ENCODE data around the gene FLRT1.

Gene FLRT1

DNA sequence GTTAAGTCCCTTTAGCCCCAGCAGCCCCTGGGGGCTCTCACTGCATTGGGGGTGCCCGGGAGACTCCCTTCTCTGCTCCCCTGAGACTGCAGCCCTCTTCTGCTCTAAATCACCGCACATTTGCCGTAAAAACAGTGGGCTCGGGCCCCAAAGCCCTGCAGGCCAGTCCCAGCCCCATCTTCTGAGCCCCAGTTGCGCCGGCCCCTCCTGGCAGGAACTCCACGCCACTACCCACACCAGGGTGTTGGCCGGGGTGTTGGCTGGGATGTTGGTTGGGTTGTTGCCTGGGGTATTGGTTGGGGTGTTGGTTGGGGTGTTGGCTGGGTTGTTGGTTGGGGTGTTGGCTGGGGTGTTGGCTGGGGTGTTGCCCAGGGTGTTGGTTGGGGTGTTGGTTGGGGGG is 26.0 kb upstream of the FLRT1 start:
- DNase-seq (ENCODE audit: low spot score): no peak
- TF ChIP-seq, protein P1, sequence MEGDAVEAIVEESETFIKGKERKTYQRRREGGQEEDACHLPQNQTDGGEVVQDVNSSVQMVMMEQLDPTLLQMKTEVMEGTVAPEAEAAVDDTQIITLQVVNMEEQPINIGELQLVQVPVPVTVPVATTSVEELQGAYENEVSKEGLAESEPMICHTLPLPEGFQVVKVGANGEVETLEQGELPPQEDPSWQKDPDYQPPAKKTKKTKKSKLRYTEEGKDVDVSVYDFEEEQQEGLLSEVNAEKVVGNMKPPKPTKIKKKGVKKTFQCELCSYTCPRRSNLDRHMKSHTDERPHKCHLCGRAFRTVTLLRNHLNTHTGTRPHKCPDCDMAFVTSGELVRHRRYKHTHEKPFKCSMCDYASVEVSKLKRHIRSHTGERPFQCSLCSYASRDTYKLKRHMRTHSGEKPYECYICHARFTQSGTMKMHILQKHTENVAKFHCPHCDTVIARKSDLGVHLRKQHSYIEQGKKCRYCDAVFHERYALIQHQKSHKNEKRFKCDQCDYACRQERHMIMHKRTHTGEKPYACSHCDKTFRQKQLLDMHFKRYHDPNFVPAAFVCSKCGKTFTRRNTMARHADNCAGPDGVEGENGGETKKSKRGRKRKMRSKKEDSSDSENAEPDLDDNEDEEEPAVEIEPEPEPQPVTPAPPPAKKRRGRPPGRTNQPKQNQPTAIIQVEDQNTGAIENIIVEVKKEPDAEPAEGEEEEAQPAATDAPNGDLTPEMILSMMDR (IDR thresholded peaks at IDR 0.05; ENCODE audit: borderline replicate concordance, control extremely low read depth, extremely low read depth, insufficient read depth, missing control alignments): no peak
- in situ Hi-C loops (cut with MboI; ENCODE audit: low sequenced_read_pairs, unreplicated experiment): no loop called here

DNA sequence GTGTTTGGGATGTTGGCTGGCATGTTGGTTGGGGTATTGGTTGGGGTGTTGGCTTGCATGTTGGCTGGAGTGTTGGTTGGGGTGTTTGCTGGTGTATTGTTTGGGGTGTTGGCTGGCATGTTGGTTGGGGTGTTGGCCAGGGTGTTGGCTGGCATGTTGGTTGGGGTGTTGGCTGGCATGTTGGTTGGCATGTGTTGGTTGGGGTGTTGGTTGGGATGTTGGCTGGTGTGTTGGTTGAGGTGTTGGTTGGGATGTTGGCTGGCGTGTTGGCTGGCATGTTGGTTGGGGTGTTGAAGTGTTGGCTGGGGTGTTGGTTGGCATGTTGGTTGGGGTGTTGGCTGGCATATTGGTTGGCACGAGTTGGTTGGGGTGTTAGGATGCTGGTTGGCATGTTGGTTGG is 24.9 kb upstream of the FLRT1 start:
- in situ Hi-C loops (cut with MboI; ENCODE audit: low sequenced_read_pairs, unreplicated experiment): no loop called here
- TF ChIP-seq, protein P1 (IDR thresholded peaks at IDR 0.05; ENCODE audit: borderline replicate concordance, control extremely low read depth, extremely low read depth, insufficient read depth, missing control alignments): no peak
- DNase-seq (ENCODE audit: low spot score): no peak

DNA sequence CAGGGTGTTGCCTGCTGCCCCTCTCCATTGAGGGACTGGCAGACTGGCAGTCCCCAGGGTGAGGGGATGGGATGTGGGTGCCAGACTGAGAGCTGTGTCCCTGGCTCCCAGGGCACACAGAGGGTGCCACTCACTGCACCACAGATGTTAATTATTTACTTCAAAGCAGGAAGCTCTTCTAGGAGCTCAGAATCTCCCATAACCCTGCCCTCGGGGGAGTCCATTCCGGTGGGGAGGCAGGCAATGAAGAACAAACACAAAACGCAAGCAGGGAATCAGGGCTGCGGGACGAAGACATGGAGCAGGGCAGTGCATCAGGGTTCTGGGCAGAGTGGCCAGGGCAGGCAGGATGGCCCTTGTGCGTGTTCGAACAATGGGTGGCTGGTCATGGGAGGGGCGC is 24.4 kb upstream of the FLRT1 start:
- in situ Hi-C loops (cut with MboI; ENCODE audit: low sequenced_read_pairs, unreplicated experiment): no loop called here
- TF ChIP-seq, protein P1 (IDR thresholded peaks at IDR 0.05; ENCODE audit: borderline replicate concordance, control extremely low read depth, extremely low read depth, insufficient read depth, missing control alignments): no peak
- no peak for DNase-seq (ENCODE audit: low spot score)

DNA sequence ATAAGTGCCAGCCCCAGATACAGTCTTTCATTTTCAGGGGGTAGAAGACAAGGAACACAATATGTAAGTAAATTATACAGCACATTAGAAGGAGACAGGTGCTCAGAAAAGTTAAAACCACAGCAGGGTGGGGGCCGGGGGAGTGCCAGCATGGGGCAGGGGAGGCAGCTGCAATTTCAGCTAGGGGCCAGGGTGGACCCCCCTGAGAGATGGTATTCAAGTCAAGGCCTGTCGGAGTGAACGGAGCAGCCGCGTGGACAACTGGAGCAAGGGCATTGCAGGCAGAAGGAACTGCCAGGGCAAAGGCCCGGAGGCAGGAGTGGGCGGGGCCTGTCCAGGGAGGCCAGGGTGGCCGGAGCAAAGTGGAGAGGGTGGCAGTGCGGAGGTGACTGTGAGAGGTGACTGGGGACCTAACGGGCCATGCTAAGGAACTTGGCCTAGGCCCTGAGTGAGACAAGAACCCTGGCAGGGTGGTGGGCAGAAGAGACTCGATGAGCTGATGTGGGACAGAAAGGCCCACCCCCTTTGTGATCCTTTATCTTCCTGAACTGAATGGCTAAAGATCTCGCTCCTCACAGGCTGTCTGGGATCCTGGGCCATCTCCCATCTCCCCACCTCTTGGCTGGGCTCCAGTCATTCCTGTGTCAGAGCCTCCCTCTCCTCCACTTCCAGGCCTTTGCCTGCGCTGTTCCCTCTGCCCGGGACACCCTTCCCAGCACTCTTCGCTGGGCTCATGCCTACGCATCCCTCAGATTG is 22.4 kb upstream of the FLRT1 start:
- no peak for DNase-seq (ENCODE audit: low spot score)
- TF ChIP-seq, protein P1 (IDR thresholded peaks at IDR 0.05; ENCODE audit: borderline replicate concordance, control extremely low read depth, extremely low read depth, insufficient read depth, missing control alignments): no peak
- in situ Hi-C loops (cut with MboI; ENCODE audit: low sequenced_read_pairs, unreplicated experiment): no loop called here

DNA sequence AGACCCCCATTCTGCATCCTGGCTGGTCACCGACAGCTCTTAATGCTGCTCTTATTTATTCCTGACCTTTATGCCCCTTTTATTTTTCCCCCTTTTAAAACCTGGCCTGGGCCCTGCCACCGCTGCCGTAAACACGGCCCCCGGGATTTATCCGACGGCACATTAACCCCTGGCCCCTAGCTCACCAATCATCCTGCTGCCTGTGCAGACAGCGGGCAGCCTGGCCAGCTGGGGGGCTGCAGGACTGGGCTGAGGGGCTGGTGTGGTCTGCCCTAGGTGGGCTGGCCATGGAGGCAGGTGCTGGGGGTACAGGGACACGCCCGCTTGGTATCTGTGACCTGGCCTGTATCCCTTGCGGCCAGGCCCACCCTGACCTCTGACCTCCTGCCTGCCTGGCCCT is 21.4 kb upstream of the FLRT1 start:
- TF ChIP-seq, protein P1 (IDR thresholded peaks at IDR 0.05; ENCODE audit: borderline replicate concordance, control extremely low read depth, extremely low read depth, insufficient read depth, missing control alignments): no peak
- in situ Hi-C loops (cut with MboI; ENCODE audit: low sequenced_read_pairs, unreplicated experiment): no loop called here
- DNase-seq (ENCODE audit: low spot score): no peak

DNA sequence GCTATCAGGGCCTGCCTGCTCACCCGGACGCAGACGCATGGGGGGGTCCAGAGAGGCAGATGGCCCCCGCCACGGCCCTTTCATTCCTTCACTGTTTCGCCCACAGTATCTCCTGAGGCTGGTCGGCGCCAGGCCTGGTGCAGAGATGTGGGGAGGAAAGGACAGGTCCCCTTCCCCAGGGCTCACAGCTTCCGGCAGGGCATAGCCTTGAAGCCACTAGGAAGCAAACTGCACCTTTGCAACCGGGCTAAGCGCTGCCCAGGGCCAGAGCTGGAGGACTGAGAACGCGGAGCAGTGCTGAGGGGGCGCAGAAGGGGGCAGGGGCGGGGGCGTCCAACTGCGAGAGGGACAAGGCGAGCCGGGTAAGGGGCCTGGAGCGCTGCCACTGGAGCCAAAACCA is 20.2 kb upstream of the FLRT1 start:
- DNase-seq (ENCODE audit: low spot score): no peak
- in situ Hi-C loops (cut with MboI; ENCODE audit: low sequenced_read_pairs, unreplicated experiment): no loop called here
- TF ChIP-seq, protein P1 (IDR thresholded peaks at IDR 0.05; ENCODE audit: borderline replicate concordance, control extremely low read depth, extremely low read depth, insufficient read depth, missing control alignments): no peak

Measured in GM13976 (cell line).